ENCODE results near the gene OR1F1.

Gene OR1F1

DNA sequence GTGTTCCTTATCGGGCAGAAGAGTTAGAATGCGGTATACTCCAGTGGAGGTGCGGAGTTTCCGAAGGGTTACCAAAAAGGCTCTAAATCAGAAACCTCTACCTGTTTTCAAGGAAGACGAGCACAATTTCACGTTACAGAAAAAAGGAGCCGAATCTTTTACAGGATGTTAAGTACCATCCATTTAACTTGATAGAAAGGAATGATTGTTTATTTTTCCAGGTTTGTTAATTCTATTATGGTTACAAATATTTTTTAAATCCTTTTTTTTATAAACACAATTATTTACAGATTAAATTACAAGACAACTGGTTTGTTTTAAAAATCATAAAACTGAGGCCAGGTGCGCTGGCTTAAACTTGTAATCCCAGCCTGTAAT lies 35.0 kb upstream of the OR1F1 start:
- 0 out of 2 replicates have a peak, but pooled peaks have one; percentile 18 for TF ChIP-seq USF1 (IDR thresholded peaks at IDR 0.05)
- TF ChIP-seq TAF1 (IDR thresholded peaks at IDR 0.05; ENCODE audit: low read depth): no peak

- TF ChIP-seq, protein P1, sequence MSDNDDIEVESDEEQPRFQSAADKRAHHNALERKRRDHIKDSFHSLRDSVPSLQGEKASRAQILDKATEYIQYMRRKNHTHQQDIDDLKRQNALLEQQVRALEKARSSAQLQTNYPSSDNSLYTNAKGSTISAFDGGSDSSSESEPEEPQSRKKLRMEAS (IDR thresholded peaks at IDR 0.05): no peak
- no peak for TF ChIP-seq USF1 (IDR thresholded peaks at IDR 0.05)
- TF ChIP-seq ZBTB7A (IDR thresholded peaks at IDR 0.05; ENCODE audit: low read depth): no peak
- TF ChIP-seq CREB1 (IDR thresholded peaks at IDR 0.05; ENCODE audit: low read depth): no peak
- TF ChIP-seq TCF12 (IDR thresholded peaks at IDR 0.05; ENCODE audit: low read depth): no peak
These were observed 32.8 kb upstream of the OR1F1 start for GRCh38 chr16:3155181-3155580.

DNA sequence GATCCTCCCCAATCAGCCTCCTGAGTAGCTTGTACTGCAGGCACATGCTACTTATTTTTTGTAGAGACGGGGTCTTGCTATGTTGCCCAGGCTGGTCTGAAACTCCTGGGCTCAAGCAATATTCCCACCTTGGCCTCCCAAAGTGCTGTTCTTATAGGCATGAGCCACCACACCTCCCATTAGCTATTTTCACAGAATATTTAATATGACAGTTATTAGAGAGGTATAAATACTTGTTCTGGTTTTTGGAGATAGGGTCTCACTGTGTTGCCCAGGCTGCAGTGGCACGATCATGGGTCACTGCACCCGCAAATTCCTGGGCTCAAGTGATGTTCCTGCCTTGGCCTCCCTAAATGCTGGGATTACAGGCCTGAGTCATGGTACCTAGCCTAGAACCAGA lies 32.0 kb upstream of the OR1F1 start:
- TF ChIP-seq, protein P2, sequence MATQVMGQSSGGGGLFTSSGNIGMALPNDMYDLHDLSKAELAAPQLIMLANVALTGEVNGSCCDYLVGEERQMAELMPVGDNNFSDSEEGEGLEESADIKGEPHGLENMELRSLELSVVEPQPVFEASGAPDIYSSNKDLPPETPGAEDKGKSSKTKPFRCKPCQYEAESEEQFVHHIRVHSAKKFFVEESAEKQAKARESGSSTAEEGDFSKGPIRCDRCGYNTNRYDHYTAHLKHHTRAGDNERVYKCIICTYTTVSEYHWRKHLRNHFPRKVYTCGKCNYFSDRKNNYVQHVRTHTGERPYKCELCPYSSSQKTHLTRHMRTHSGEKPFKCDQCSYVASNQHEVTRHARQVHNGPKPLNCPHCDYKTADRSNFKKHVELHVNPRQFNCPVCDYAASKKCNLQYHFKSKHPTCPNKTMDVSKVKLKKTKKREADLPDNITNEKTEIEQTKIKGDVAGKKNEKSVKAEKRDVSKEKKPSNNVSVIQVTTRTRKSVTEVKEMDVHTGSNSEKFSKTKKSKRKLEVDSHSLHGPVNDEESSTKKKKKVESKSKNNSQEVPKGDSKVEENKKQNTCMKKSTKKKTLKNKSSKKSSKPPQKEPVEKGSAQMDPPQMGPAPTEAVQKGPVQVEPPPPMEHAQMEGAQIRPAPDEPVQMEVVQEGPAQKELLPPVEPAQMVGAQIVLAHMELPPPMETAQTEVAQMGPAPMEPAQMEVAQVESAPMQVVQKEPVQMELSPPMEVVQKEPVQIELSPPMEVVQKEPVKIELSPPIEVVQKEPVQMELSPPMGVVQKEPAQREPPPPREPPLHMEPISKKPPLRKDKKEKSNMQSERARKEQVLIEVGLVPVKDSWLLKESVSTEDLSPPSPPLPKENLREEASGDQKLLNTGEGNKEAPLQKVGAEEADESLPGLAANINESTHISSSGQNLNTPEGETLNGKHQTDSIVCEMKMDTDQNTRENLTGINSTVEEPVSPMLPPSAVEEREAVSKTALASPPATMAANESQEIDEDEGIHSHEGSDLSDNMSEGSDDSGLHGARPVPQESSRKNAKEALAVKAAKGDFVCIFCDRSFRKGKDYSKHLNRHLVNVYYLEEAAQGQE (IDR thresholded peaks at IDR 0.05; ENCODE audit: low read depth): no peak
- no peak for TF ChIP-seq USF1 (IDR thresholded peaks at IDR 0.05)
- TF ChIP-seq TAF1 (IDR thresholded peaks at IDR 0.05; ENCODE audit: low read depth): no peak
- no peak for TF ChIP-seq EGR1 (IDR thresholded peaks at IDR 0.05)
- no peak for TF ChIP-seq ZBTB7A (IDR thresholded peaks at IDR 0.05; ENCODE audit: low read depth)
- TF ChIP-seq, protein P1 (IDR thresholded peaks at IDR 0.05): no peak
- TF ChIP-seq CEBPB (IDR thresholded peaks at IDR 0.05): no peak
- TF ChIP-seq RAD21 (IDR thresholded peaks at IDR 0.05; ENCODE audit: low read depth): no peak
- TF ChIP-seq EP300 (IDR thresholded peaks at IDR 0.05; ENCODE audit: borderline replicate concordance): no peak
- TF ChIP-seq FOXM1 (IDR thresholded peaks at IDR 0.05; ENCODE audit: borderline replicate concordance, low read depth): no peak
- TF ChIP-seq TCF12 (IDR thresholded peaks at IDR 0.05; ENCODE audit: low read depth): no peak

GRCh38 chr16:3157229-3158025 lies 30.6 kb upstream of the OR1F1 start:
- TF ChIP-seq CREB1 (IDR thresholded peaks at IDR 0.05; ENCODE audit: low read depth) (no peak), FOXM1 (IDR thresholded peaks at IDR 0.05; ENCODE audit: borderline replicate concordance, low read depth) (no peak), NFIC (IDR thresholded peaks at IDR 0.05) (no peak), EP300 (IDR thresholded peaks at IDR 0.05; ENCODE audit: borderline replicate concordance) (no peak), RAD21 (IDR thresholded peaks at IDR 0.05; ENCODE audit: low read depth) (no peak), ZBTB7A (IDR thresholded peaks at IDR 0.05; ENCODE audit: low read depth) (no peak), TAF1 (IDR thresholded peaks at IDR 0.05; ENCODE audit: low read depth) (no peak; the same call in 1 of the 2 replicates), TEAD4 (IDR thresholded peaks at IDR 0.05) (peak; percentile 75), CEBPB (IDR thresholded peaks at IDR 0.05) (no peak), EGR1 (IDR thresholded peaks at IDR 0.05) (no peak), YY1 (IDR thresholded peaks at IDR 0.05; ENCODE audit: low read depth) (no peak), TCF12 (IDR thresholded peaks at IDR 0.05; ENCODE audit: low read depth) (0 out of 2 replicates have a peak, but pooled peaks have one; percentile 14), USF1 (IDR thresholded peaks at IDR 0.05) (no peak)
- TF ChIP-seq, protein P2 (IDR thresholded peaks at IDR 0.05; ENCODE audit: low read depth): no peak
- TF ChIP-seq, protein P1 (IDR thresholded peaks at IDR 0.05): peak; percentile 57

GRCh38 chr16:3158026-3158509 lies 29.9 kb upstream of the OR1F1 start:
- TF ChIP-seq TEAD4 (IDR thresholded peaks at IDR 0.05) (no peak), CREB1 (IDR thresholded peaks at IDR 0.05; ENCODE audit: low read depth) (no peak), NFIC (IDR thresholded peaks at IDR 0.05) (no peak), USF1 (IDR thresholded peaks at IDR 0.05) (no peak), TCF12 (IDR thresholded peaks at IDR 0.05; ENCODE audit: low read depth) (peak; percentile 11; the same call in 1 of the 2 replicates), RAD21 (IDR thresholded peaks at IDR 0.05; ENCODE audit: low read depth) (no peak), EGR1 (IDR thresholded peaks at IDR 0.05) (no peak), ZBTB7A (IDR thresholded peaks at IDR 0.05; ENCODE audit: low read depth) (peak; percentile 75), YY1 (IDR thresholded peaks at IDR 0.05; ENCODE audit: low read depth) (no peak), TAF1 (IDR thresholded peaks at IDR 0.05; ENCODE audit: low read depth) (0 out of 2 replicates have a peak, but pooled peaks have one; percentile 27), FOXM1 (IDR thresholded peaks at IDR 0.05; ENCODE audit: borderline replicate concordance, low read depth) (no peak), EP300 (IDR thresholded peaks at IDR 0.05; ENCODE audit: borderline replicate concordance) (no peak), CEBPB (IDR thresholded peaks at IDR 0.05) (no peak)
- TF ChIP-seq, protein P2 (IDR thresholded peaks at IDR 0.05; ENCODE audit: low read depth): no peak
- TF ChIP-seq, protein P1 (IDR thresholded peaks at IDR 0.05): no peak
